ENCODE results near the gene APOF. TPM values are rescaled to one million over a fixed set of nuclear protein-coding genes. Genes with fewer than 3 reads are reported as not detected.

The APOF gene
- total and polyA plus RNA-seq, 2 of the 13 experiments (the other 11 are each of a cell fraction or from before 2014, with no cell fraction given): 3.3 to 23.9 TPM

DNA sequence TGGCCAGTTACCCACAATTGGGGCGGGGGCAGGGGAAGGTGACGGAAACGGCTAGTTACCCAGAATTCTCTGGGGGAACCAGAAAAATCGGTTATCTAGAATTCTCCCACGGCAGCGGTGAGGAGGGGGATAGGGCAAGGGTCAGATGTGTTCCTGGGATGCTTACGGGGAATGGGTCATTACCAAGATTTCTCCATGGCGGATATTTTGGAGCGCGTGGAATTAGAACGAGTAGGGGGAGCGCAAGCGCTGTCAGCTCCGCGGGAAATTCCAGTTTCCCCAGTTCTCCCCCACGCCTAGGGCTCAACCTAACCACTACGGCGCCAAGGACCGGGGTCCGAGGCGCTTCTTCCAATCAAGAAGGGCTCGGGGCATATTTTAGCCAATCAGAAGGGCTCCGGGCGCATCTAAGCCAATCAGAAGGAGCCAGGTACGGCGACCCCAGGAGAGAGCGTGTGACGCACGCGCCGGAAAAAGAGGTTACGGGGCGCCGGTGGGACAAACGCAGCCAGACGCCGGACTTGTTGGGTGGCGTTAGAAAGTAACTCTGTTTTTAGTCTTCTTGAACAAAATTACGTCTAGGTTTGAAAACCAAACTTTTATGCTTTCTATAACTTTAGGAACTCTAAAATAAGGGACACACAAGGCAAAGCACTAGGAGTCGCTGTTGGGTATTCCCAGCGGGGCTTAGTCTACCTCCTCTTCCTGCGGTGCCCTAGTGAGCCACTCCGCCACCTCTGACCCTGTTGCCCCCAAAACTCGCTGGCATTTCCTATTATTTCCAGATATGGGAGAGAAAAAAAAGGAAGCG lies 28.8 kb downstream of the APOF start, which contains the start of gene PAN2 (continued):
- TF ChIP-seq, protein P1, sequence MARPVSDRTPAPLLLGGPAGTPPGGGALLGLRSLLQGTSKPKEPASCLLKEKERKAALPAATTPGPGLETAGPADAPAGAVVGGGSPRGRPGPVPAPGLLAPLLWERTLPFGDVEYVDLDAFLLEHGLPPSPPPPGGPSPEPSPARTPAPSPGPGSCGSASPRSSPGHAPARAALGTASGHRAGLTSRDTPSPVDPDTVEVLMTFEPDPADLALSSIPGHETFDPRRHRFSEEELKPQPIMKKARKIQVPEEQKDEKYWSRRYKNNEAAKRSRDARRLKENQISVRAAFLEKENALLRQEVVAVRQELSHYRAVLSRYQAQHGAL (CRISPR knock-in tag; IDR thresholded peaks at IDR 0.05; ENCODE audit: not compliant biosample characterization): no peak
- TF ChIP-seq TBP (CRISPR knock-in tag; IDR thresholded peaks at IDR 0.05) (no peak), ZBTB7A (CRISPR knock-in tag; IDR thresholded peaks at IDR 0.05) (no peak), PPARG (CRISPR knock-in tag; conservative IDR thresholded peaks at IDR 0.05) (peak; percentile 33; the same call in 1 of the 2 replicates), NR1H2 (CRISPR knock-in tag; IDR thresholded peaks at IDR 0.05; ENCODE audit: borderline replicate concordance, low read depth) (no peak), ZMYM3 (CRISPR knock-in tag; IDR thresholded peaks at IDR 0.05) (no peak), ZNF878 (CRISPR knock-in tag; IDR thresholded peaks at IDR 0.05) (no peak), MIER3 (CRISPR knock-in tag; IDR thresholded peaks at IDR 0.05; ENCODE audit: borderline replicate concordance) (peak; percentile 46; the same call in 1 of the 2 replicates), ZNF383 (CRISPR knock-in tag; IDR thresholded peaks at IDR 0.05; ENCODE audit: borderline replicate concordance) (no peak), THAP11 (CRISPR knock-in tag; IDR thresholded peaks at IDR 0.05) (peak; percentile 89), SP2 (CRISPR knock-in tag; IDR thresholded peaks at IDR 0.05) (peak; percentile 86), ZNF557 (CRISPR knock-in tag; IDR thresholded peaks at IDR 0.05) (no peak), ZSCAN12 (CRISPR knock-in tag; IDR thresholded peaks at IDR 0.05) (no peak)
- TF ChIP-seq, protein P2, sequence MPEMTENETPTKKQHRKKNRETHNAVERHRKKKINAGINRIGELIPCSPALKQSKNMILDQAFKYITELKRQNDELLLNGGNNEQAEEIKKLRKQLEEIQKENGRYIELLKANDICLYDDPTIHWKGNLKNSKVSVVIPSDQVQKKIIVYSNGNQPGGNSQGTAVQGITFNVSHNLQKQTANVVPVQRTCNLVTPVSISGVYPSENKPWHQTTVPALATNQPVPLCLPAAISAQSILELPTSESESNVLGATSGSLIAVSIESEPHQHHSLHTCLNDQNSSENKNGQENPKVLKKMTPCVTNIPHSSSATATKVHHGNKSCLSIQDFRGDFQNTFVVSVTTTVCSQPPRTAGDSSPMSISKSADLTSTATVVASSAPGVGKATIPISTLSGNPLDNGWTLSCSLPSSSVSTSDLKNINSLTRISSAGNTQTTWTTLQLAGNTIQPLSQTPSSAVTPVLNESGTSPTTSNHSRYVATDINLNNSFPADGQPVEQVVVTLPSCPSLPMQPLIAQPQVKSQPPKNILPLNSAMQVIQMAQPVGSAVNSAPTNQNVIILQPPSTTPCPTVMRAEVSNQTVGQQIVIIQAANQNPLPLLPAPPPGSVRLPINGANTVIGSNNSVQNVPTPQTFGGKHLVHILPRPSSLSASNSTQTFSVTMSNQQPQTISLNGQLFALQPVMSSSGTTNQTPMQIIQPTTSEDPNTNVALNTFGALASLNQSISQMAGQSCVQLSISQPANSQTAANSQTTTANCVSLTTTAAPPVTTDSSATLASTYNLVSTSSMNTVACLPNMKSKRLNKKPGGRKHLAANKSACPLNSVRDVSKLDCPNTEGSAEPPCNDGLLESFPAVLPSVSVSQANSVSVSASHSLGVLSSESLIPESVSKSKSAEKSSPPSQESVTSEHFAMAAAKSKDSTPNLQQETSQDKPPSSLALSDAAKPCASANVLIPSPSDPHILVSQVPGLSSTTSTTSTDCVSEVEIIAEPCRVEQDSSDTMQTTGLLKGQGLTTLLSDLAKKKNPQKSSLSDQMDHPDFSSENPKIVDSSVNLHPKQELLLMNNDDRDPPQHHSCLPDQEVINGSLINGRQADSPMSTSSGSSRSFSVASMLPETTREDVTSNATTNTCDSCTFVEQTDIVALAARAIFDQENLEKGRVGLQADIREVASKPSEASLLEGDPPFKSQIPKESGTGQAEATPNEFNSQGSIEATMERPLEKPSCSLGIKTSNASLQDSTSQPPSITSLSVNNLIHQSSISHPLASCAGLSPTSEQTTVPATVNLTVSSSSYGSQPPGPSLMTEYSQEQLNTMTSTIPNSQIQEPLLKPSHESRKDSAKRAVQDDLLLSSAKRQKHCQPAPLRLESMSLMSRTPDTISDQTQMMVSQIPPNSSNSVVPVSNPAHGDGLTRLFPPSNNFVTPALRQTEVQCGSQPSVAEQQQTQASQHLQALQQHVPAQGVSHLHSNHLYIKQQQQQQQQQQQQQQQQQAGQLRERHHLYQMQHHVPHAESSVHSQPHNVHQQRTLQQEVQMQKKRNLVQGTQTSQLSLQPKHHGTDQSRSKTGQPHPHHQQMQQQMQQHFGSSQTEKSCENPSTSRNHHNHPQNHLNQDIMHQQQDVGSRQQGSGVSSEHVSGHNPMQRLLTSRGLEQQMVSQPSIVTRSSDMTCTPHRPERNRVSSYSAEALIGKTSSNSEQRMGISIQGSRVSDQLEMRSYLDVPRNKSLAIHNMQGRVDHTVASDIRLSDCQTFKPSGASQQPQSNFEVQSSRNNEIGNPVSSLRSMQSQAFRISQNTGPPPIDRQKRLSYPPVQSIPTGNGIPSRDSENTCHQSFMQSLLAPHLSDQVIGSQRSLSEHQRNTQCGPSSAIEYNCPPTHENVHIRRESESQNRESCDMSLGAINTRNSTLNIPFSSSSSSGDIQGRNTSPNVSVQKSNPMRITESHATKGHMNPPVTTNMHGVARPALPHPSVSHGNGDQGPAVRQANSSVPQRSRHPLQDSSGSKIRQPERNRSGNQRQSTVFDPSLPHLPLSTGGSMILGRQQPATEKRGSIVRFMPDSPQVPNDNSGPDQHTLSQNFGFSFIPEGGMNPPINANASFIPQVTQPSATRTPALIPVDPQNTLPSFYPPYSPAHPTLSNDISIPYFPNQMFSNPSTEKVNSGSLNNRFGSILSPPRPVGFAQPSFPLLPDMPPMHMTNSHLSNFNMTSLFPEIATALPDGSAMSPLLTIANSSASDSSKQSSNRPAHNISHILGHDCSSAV (CRISPR knock-in tag; IDR thresholded peaks at IDR 0.05; ENCODE audit: borderline replicate concordance): no peak
- TF ChIP-seq, protein P3, sequence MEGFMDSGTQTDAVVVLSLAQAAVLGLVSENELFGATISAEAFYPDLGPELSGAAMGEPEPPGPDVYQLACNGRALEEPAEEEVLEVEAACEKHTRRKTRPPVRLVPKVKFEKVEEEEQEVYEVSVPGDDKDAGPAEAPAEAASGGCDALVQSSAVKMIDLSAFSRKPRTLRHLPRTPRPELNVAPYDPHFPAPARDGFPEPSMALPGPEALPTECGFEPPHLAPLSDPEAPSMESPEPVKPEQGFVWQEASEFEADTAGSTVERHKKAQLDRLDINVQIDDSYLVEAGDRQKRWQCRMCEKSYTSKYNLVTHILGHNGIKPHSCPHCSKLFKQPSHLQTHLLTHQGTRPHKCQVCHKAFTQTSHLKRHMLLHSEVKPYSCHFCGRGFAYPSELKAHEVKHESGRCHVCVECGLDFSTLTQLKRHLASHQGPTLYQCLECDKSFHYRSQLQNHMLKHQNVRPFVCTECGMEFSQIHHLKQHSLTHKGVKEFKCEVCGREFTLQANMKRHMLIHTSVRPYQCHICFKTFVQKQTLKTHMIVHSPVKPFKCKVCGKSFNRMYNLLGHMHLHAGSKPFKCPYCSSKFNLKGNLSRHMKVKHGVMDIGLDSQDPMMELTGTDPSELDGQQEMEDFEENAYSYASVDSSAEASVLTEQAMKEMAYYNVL (CRISPR knock-in tag; IDR thresholded peaks at IDR 0.05; ENCODE audit: borderline replicate concordance): no peak
